OCI-LY7 (cell line): Measurements from ENCODE around the gene DEAF1. TPM values are rescaled to one million over a fixed set of nuclear protein-coding genes. Genes with fewer than 3 reads are reported as not detected.

Experiments used
- BruUV-seq: library from RNA; stranded (reverse); fragments of 400-500 nt; replicated peaks from 2 replicates; lab custom pipeline; 2021; lab: Mats Ljungman, UMichigan
- CTCF ChIA-PET: fragments of 300-600 bp; sonication (Branson Sonifier 250); formaldehyde crosslinking; loops from one replicate; lab custom pipeline; 2022; ENCODE audit warnings: antibody characterized with exemption; ENCODE audit not compliant: unreplicated experiment; lab: Charles Lee
- POLR2A ChIA-PET: fragments of 300-600 bp; sonication (Branson Sonifier 250); formaldehyde crosslinking; loops from one replicate; lab custom pipeline; 2022; ENCODE audit warnings: antibody characterized with exemption; lab: Charles Lee
- DNase-seq: peaks from one replicate; pipeline ENCODE4 v3.0.0-alpha.2; 2015; ENCODE audit warnings: low spot score
- H2AFZ ChIP-seq: fragments of 200-600 bp; sonication (generic), shearing (Covaris generic); 2 replicates; pipeline ENCODE4 v1.6.1; 2014; ENCODE audit warnings: mild to moderate bottlenecking, antibody characterized with exemption, low read length, moderate library complexity
- H3K27ac ChIP-seq: fragments of 200-600 bp; sonication (generic); 2 replicates; pipeline ENCODE4 v1.5.1; 2014; ENCODE audit warnings: mixed run types, low read depth, mild to moderate bottlenecking, moderate library complexity, low read length, inconsistent platforms; ENCODE audit not compliant: poor library complexity, severe bottlenecking
- H3K36me3 ChIP-seq: fragments of 200-600 bp; sonication (generic); 2 replicates; pipeline ENCODE4 v1.6.1; 2014; ENCODE audit warnings: mild to moderate bottlenecking, antibody characterized with exemption, low read length, moderate library complexity, mixed read lengths; ENCODE audit not compliant: insufficient read depth
- H3K4me1 ChIP-seq: fragments of 200-600 bp; sonication (generic); 2 replicates; pipeline ENCODE4 v1.5.1; 2014; ENCODE audit warnings: mild to moderate bottlenecking, low read length; ENCODE audit not compliant: insufficient read depth, poor library complexity, severe bottlenecking
- H3K4me2 ChIP-seq: fragments of 200-600 bp; sonication (generic); 2 replicates; pipeline ENCODE4 v1.6.1; 2014; ENCODE audit warnings: mild to moderate bottlenecking, low read length
- H3K4me3 ChIP-seq: fragments of 200-600 bp; sonication (generic); 2 replicates; pipeline ENCODE4 v1.5.1; 2014; ENCODE audit warnings: mild to moderate bottlenecking, low read depth, low read length; ENCODE audit not compliant: poor library complexity, severe bottlenecking
- H3K79me2 ChIP-seq: fragments of 200-600 bp; sonication (generic); 2 replicates; pipeline ENCODE4 v1.6.1; 2016; ENCODE audit warnings: low read depth, mild to moderate bottlenecking, low read length, moderate library complexity, mixed read lengths; ENCODE audit not compliant: insufficient read depth
- H3K9me2 ChIP-seq: fragments of 200-600 bp; sonication (generic); 2 replicates; pipeline ENCODE4 v1.6.1; 2016; ENCODE audit warnings: mild to moderate bottlenecking, low read length, mixed read lengths; ENCODE audit not compliant: insufficient read depth
- H3K9me3 ChIP-seq: fragments of 200-600 bp; sonication (generic); 2 replicates; pipeline ENCODE4 v1.6.1; 2014; ENCODE audit warnings: mild to moderate bottlenecking, mixed run types, low read length, mixed read lengths
- H4K20me1 ChIP-seq: fragments of 200-600 bp; sonication (generic); 2 replicates; pipeline ENCODE4 v1.6.1; 2014; ENCODE audit warnings: mild to moderate bottlenecking, antibody characterized with exemption, low read length, moderate library complexity, mixed read lengths; ENCODE audit not compliant: insufficient read depth
- CTCF ChIP-seq: fragments of 200-600 bp; sonication (generic); conservative IDR thresholded peaks from 2 replicates; pipeline ENCODE4 v1.5.1; 2014; ENCODE audit warnings: mild to moderate bottlenecking, antibody characterized with exemption, low read length, moderate library complexity, mixed read lengths
- EZH2phosphoT487 ChIP-seq: fragments of 200-600 bp; sonication (generic); IDR thresholded peaks from 2 replicates; pipeline ENCODE4 v1.6.1; 2018; ENCODE audit warnings: low read depth, borderline replicate concordance, mild to moderate bottlenecking, mixed run types, antibody characterized with exemption, low read length, moderate library complexity, mixed read lengths
- intact Hi-C: fragments of 100-400 bp; cut with micrococcal nuclease; formaldehyde crosslinking; loops from one replicate; pipeline ENCODE4 v1.10.0; 2022; ENCODE audit not compliant: unreplicated experiment
- total RNA-seq, 2 experiments: library from RNA; depleted of rRNA in 1 of 2; stranded (reverse); fragments of >200 nt in 1 of 2; shearing (Covaris generic) in 1 of 2; gene quantifications; 2 replicates each; pipeline ENCODE4 v1.2.3, GENCODE V29; 2014 to 2022

The DEAF1 gene
- total RNA-seq, 2 experiments from 2014 or later, result 42.7 to 66.2 TPM

GRCh38 chr11:695538-696248, 671 bp upstream of the DEAF1 start, which contains the start of gene TMEM80:
TSS of gene TMEM80 (plus strand) at chr11:695816. CDS start at chr11:695828, 12 bp downstream.
- peaks cover 6% of the 10 kb centered on the region; the same call in 1 of the 2 replicates for H3K36me3 ChIP-seq
- TSS peak; percentile 74 for BruUV-seq
- CTCF ChIA-PET, result interaction anchor here (0.6 to 3.7 kb wide), 6 partner anchors 27 to 1922 kb away, joined by 3 to 26 read pairs (median 5); no protein-coding TSS in a partner anchor
- POLR2A ChIA-PET, result interaction anchor here (0.5 to 1.4 kb wide), 9 partner anchors 22 to 248 kb away, joined by 3 to 5 read pairs (median 3); no protein-coding TSS in a partner anchor
- peak within 1 kb of the TSS; percentile 77 for H3K4me2 ChIP-seq
- peak within 1 kb of the TSS; percentile 83 for H3K4me3 ChIP-seq
- peak within 1 kb of the TSS; percentile 60 for H2AFZ ChIP-seq
- H3K27ac ChIP-seq, result peak within 1 kb of the TSS; percentile 88
- H3K9me2 ChIP-seq, result no peaks in the 10 kb centered on the region
- H4K20me1 ChIP-seq, result no peaks in the 10 kb centered on the region
- intact Hi-C loops, result loop anchor here (1.0 kb wide), 1 partner anchor 28 kb away; no protein-coding TSS in a partner anchor
- peak; percentile 99 for DNase-seq
- H3K79me2 ChIP-seq, result peaks cover 34% of the 10 kb centered on the region; the same call in 1 of the 2 replicates
- peaks cover 37% of the 10 kb centered on the region for H3K4me1 ChIP-seq
- H3K9me3 ChIP-seq, result no peaks in the 10 kb centered on the region
- TF ChIP-seq EZH2phosphoT487 (no peak), CTCF (no peak)

- CTCF ChIA-PET, result interaction anchor here (0.6 to 3.7 kb wide), 5 partner anchors 27 to 1922 kb away, joined by 3 to 26 read pairs (median 5); no protein-coding TSS in a partner anchor
- intact Hi-C loops, result no loop called here
- Histone ChIP-seq H3K9me3 (no peaks in the 10 kb centered on the region), H4K20me1 (no peaks in the 10 kb centered on the region), H3K4me3 (peak overlapping the region; percentile 83), H3K4me2 (peak overlapping the region; percentile 62), H2AFZ (peak overlapping the region; percentile 42; the same call in 1 of the 2 replicates), H3K27ac (peak overlapping the region; percentile 88), H3K36me3 (peaks cover 7% of the 10 kb centered on the region; the same call in 1 of the 2 replicates), H3K9me2 (no peaks in the 10 kb centered on the region), H3K79me2 (peaks cover 34% of the 10 kb centered on the region; the same call in 1 of the 2 replicates), H3K4me1 (peaks cover 37% of the 10 kb centered on the region)
- DNase-seq, result no peak
- POLR2A ChIA-PET, result interaction anchor here (0.6 to 1.0 kb wide), 6 partner anchors 23 to 247 kb away, joined by 3 to 5 read pairs (median 4); no protein-coding TSS in a partner anchor
- no peak for TF ChIP-seq CTCF
- no peak for TF ChIP-seq EZH2phosphoT487
- no TSS peak for BruUV-seq
Observed at GRCh38 chr11:695288-695537, 191 bp upstream of the DEAF1 start.
